ENCODE results near the gene SMR3B.

Gene SMR3B

GRCh38 chr4:70380578-70380977 lies 2.4 kb upstream of the SMR3B start:
- no peaks in the 10 kb centered on the region for H3K36me3 ChIP-seq (ENCODE audit: control insufficient read depth, insufficient read depth, low read length)

GRCh38 chr4:70392057-70392776 lies 9.3 kb downstream of the SMR3B start:
- H3K9ac ChIP-seq (ENCODE audit: low read length) = no peak overlapping the region

More at GRCh38 chr4:70380578-70380977, 2.4 kb upstream of the SMR3B start:
- Histone ChIP-seq H3K4me1 (ENCODE audit: control insufficient read depth, insufficient read depth, low read length) (no peaks in the 10 kb centered on the region), H3K4me3 (ENCODE audit: low read length) (no peak overlapping the region), H3K9me3 (ENCODE audit: control insufficient read depth, low read length) (no peaks in the 10 kb centered on the region), H3K9ac (ENCODE audit: low read length) (no peak overlapping the region), H3K27me3 (ENCODE audit: control insufficient read depth, insufficient read depth, low read length) (no peaks in the 10 kb centered on the region)

GRCh38 chr4:70397580-70397979 lies 14.6 kb downstream of the SMR3B start, which contains the start of gene OPRPN:
Gene OPRPN, plus strand, starts transcription at chr4:70397940. Its CDS starts 1,346 bp downstream, at chr4:70399286.
- no peak within 1 kb of the TSS for H3K4me3 ChIP-seq (ENCODE audit: low read length)
- H3K9ac ChIP-seq (ENCODE audit: low read length) = no peak within 1 kb of the TSS
- no peaks in the 10 kb centered on the region for H3K9me3 ChIP-seq (ENCODE audit: control insufficient read depth, low read length)
- H3K36me3 ChIP-seq (ENCODE audit: control insufficient read depth, insufficient read depth, low read length) = no peaks in the 10 kb centered on the region
- H3K27me3 ChIP-seq (ENCODE audit: control insufficient read depth, insufficient read depth, low read length) = no peaks in the 10 kb centered on the region
- H3K4me1 ChIP-seq (ENCODE audit: control insufficient read depth, insufficient read depth, low read length) = no peaks in the 10 kb centered on the region

More at GRCh38 chr4:70392057-70392776, 9.3 kb downstream of the SMR3B start:
- H3K36me3 ChIP-seq (ENCODE audit: control insufficient read depth, insufficient read depth, low read length) = no peaks in the 10 kb centered on the region
- H3K4me1 ChIP-seq (ENCODE audit: control insufficient read depth, insufficient read depth, low read length) = no peaks in the 10 kb centered on the region
- H3K4me3 ChIP-seq (ENCODE audit: low read length) = no peak overlapping the region
- H3K9me3 ChIP-seq (ENCODE audit: control insufficient read depth, low read length) = no peaks in the 10 kb centered on the region
- H3K27me3 ChIP-seq (ENCODE audit: control insufficient read depth, insufficient read depth, low read length) = no peaks in the 10 kb centered on the region

- Histone ChIP-seq H3K4me1 (ENCODE audit: control insufficient read depth, insufficient read depth, low read length) (no peaks in the 10 kb centered on the region), H3K27me3 (ENCODE audit: control insufficient read depth, insufficient read depth, low read length) (no peaks in the 10 kb centered on the region), H3K9ac (ENCODE audit: low read length) (no peak overlapping the region), H3K36me3 (ENCODE audit: control insufficient read depth, insufficient read depth, low read length) (no peaks in the 10 kb centered on the region), H3K9me3 (ENCODE audit: control insufficient read depth, low read length) (no peaks in the 10 kb centered on the region), H3K4me3 (ENCODE audit: low read length) (no peak overlapping the region)
Observed at GRCh38 chr4:70399319-70399718, 16.4 kb downstream of the SMR3B start.

GRCh38 chr4:70402762-70403161 lies 19.8 kb downstream of the SMR3B start:
- Histone ChIP-seq H3K36me3 (ENCODE audit: control insufficient read depth, insufficient read depth, low read length) (no peaks in the 10 kb centered on the region), H3K9me3 (ENCODE audit: control insufficient read depth, low read length) (no peaks in the 10 kb centered on the region), H3K4me1 (ENCODE audit: control insufficient read depth, insufficient read depth, low read length) (no peaks in the 10 kb centered on the region), H3K4me3 (ENCODE audit: low read length) (no peak overlapping the region), H3K27me3 (ENCODE audit: control insufficient read depth, insufficient read depth, low read length) (no peaks in the 10 kb centered on the region), H3K9ac (ENCODE audit: low read length) (no peak overlapping the region)

GRCh38 chr4:70405765-70406164 lies 22.8 kb downstream of the SMR3B start:
- Histone ChIP-seq H3K27me3 (ENCODE audit: control insufficient read depth, insufficient read depth, low read length) (no peaks in the 10 kb centered on the region), H3K4me1 (ENCODE audit: control insufficient read depth, insufficient read depth, low read length) (no peaks in the 10 kb centered on the region), H3K9ac (ENCODE audit: low read length) (no peak overlapping the region), H3K9me3 (ENCODE audit: control insufficient read depth, low read length) (no peaks in the 10 kb centered on the region), H3K4me3 (ENCODE audit: low read length) (no peak overlapping the region), H3K36me3 (ENCODE audit: control insufficient read depth, insufficient read depth, low read length) (no peaks in the 10 kb centered on the region)

- Histone ChIP-seq H3K9ac (ENCODE audit: low read length) (no peak overlapping the region), H3K27me3 (ENCODE audit: control insufficient read depth, insufficient read depth, low read length) (no peaks in the 10 kb centered on the region)
Observed at GRCh38 chr4:70425306-70425705, 42.4 kb downstream of the SMR3B start.

GRCh38 chr4:70426789-70427188 lies 43.9 kb downstream of the SMR3B start:
- no peaks in the 10 kb centered on the region for H3K4me1 ChIP-seq (ENCODE audit: control insufficient read depth, insufficient read depth, low read length)

More at GRCh38 chr4:70425306-70425705, 42.4 kb downstream of the SMR3B start:
- Histone ChIP-seq H3K9me3 (ENCODE audit: control insufficient read depth, low read length) (no peaks in the 10 kb centered on the region), H3K36me3 (ENCODE audit: control insufficient read depth, insufficient read depth, low read length) (no peaks in the 10 kb centered on the region), H3K4me3 (ENCODE audit: low read length) (no peak overlapping the region), H3K4me1 (ENCODE audit: control insufficient read depth, insufficient read depth, low read length) (no peaks in the 10 kb centered on the region)

GRCh38 chr4:70437197-70437596 lies 54.3 kb downstream of the SMR3B start:
- Histone ChIP-seq H3K36me3 (ENCODE audit: control insufficient read depth, insufficient read depth, low read length) (no peaks in the 10 kb centered on the region), H3K9me3 (ENCODE audit: control insufficient read depth, low read length) (no peaks in the 10 kb centered on the region)

More at GRCh38 chr4:70426789-70427188, 43.9 kb downstream of the SMR3B start:
- Histone ChIP-seq H3K9ac (ENCODE audit: low read length) (no peak overlapping the region), H3K27me3 (ENCODE audit: control insufficient read depth, insufficient read depth, low read length) (no peaks in the 10 kb centered on the region), H3K36me3 (ENCODE audit: control insufficient read depth, insufficient read depth, low read length) (no peaks in the 10 kb centered on the region), H3K9me3 (ENCODE audit: control insufficient read depth, low read length) (no peaks in the 10 kb centered on the region), H3K4me3 (ENCODE audit: low read length) (no peak overlapping the region)

More at GRCh38 chr4:70437197-70437596, 54.3 kb downstream of the SMR3B start:
- Histone ChIP-seq H3K9ac (ENCODE audit: low read length) (no peak overlapping the region), H3K4me3 (ENCODE audit: low read length) (no peak overlapping the region), H3K4me1 (ENCODE audit: control insufficient read depth, insufficient read depth, low read length) (no peaks in the 10 kb centered on the region), H3K27me3 (ENCODE audit: control insufficient read depth, insufficient read depth, low read length) (no peaks in the 10 kb centered on the region)

All from mucosa of stomach (tissue), 1 donor.